IPS DF 19.7 (cell line): ENCODE results near the gene MR1.

Experiments
- DNase-seq: peaks from one replicate; pipeline ENCODE4 v3.0.0-alpha.2; 2013; ENCODE audit warnings: low read depth, low spot score

Gene MR1

DNA sequence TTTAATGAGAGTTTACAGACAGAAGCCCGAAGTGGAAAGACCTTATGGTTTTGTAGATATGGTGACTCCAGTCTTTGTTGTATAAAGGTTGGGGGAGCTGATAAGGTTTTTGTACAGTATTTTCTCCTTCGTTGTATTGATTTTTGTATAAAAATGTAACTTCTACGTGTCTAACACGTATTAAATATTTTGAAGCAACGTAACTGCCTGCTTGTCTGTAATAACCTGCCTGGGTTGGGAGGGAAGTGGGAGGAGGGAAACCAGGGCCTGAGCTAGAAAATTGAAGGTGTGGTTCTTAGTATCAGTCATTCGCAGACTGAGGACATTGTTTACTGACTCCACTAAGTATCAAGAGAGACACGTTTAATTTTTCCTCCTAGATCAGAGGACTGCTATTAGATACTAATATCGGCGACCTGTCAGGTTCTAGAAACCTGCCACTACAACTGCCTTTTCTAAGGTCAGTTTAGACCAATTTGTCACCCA is 56.9 kb downstream of the MR1 start:
- no peak for DNase-seq

DNA sequence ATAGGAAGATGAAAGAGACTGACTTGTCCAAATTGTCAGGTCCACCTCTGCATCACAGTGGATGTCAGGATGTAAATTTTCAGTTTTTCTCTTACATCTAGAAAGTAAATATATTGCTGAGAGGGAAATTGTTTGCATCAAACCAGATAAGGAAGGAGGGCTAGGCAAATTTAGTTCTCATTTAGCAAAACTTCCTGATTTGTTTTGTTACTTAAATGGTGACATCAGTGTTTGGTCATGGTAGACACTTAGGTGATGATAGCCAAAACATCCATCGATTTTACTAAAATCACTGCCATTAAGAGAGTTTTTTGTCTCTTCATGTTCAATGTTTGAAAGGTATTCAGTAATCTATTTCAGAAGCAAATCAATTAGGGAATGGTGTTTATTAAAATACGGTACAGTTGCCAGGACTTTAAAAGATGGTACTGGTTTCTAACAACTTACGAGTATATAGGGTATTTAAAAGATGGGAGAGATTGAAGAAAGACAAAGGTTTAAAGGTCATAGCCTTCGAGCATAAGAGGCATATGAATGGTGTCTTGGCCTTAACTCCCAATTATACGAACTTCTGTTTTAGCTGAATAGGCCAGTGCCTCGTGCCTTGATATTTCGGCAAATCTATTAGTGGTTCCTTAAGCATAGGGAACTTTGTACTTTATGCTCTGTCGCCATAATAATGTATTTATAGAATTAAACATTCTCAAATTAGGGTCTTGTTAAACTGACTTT is 57.7 kb downstream of the MR1 start:
- no peak for DNase-seq

DNA sequence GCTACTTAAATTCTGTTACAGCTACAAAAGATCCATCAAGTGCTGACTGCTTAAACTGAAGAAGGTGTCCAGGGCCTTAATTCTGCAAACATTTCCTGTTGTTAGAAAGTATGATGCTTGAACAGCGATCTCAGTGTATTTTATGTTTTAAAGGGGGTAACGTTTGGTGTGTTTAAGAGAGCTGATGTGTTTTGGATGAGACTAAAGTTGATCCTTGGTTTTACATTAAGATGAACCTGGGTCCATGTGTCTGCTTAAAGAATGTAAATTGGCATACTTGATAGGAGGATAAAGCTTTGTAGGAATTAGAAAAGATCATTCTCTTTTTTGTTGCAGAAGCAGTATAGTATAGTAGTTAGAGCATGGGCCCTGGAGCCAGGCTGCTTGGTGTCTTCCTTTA is 58.3 kb downstream of the MR1 start:
- no peak for DNase-seq

DNA sequence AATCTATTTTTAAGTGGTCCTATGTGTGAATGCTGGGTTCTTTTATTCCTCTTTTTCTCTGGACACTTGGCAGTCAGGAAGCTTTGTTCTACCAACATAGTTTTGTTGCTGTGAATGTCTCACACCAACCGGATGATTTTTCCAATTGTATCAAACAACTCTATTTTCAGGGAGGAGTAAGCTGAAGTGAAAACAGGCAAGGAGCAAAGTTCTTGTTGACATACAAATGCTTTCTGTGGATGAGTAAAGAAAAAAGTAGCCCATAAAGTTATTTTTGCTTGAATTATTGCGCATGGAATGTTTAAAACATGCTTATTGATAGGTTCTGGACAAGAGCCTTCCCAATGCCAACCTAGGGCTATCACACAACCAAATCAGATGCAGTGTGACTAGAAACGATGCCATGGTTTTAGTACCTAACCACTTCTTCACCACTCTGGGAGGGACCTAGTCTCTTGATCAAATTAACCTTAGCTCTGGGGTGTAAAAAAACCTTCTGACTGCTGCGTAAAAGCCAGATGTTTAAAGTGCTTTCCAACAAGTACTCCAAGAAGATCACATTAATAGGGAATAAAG is 59.2 kb downstream of the MR1 start:
- DNase-seq: no peak

DNA sequence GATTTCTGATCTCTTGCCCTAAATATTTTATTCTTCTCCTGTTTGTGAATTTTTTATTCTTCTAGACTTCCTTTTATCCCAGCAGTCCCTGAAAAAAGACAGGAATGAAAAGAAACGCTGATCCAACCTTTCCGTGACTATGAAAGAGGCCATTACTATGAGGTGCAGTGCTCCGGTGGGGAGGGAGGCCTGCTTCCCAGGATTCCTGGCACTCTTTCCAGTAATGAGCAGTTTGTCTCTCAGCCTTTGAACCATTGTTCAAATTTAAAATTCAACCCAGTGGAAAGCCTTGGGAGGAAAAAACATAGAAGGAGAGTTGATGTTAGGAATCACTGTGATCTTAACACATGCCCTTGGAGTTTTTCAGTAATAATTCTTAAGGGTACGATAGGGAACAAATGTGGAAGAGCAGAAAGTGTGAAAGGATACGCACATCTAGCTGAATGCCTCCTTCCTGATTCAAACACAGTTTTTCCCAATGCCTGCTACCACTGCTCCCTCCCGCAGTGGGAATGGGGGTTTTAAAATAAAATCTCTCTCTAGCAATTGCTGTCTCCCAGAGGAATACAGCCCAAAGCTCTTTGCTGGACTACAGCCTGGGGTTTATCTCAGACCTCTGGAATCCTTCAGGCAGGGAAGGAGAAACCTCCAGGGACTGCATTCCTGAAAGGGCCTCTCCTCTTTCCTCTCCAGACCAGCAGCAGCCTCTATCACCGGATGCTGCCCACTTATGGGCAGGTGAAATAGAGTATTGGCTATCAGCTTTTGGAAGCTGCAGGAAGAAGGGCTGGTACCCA is 60.8 kb downstream of the MR1 start:
- no peak for DNase-seq

DNA sequence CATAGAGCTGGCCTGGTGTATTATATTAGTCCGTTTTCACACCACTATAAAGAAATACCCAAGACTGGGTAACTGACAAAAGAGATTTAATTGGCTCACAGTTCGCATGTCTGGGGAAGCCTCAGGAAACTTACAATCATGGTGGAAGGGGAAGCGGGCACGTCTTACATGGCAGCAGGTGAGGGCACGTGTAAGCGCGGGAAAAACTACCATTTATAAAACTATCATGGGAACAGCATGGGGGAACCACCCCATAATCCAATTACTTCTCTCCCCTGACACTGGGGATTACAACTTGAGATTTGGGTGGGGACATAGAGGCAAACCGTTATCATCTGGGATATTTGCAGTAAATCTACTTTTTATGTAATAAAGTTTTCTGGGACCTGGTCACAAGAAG is 61.5 kb downstream of the MR1 start:
- DNase-seq: no peak

DNA sequence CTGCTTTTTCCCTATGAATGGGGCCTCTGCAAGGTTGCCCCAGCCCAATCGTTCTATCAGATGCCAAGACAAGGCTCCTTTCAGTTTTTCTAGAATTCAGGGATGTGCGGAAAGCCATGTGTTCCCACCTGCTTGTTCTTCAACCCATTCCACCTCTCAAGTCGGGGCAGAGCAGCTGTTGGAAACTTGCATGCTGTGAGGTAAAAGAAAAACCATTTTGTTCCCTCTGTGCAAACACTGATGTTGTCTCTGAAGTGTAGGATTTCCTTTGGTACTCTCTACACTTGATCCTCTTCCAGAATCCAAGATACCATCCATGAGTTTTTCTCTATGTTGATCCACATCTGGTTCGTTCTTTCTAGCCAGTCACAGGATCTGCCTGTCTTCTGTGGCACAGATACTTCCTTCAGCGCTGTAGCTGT is 62.0 kb downstream of the MR1 start:
- no peak for DNase-seq

DNA sequence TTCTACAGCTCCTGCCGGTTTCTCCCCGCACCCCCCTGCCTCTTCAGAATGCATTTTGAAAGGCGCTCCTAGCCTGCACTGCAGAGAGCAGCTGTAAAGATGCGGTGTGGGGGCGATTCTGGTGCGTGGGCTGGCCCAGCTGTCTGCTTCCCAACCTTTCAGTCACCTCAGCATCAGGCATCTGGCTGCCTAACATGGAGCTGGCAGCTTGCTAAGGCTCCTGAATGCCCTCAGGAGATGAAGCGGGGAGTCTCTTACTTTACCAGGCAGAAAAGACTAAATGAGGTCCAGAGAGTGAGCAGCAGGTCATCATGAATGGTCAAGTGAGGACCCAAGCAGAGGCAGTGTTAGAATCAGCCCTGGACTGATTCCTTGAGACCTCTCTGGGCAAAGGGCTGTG is 63.5 kb downstream of the MR1 start:
- no peak for DNase-seq

DNA sequence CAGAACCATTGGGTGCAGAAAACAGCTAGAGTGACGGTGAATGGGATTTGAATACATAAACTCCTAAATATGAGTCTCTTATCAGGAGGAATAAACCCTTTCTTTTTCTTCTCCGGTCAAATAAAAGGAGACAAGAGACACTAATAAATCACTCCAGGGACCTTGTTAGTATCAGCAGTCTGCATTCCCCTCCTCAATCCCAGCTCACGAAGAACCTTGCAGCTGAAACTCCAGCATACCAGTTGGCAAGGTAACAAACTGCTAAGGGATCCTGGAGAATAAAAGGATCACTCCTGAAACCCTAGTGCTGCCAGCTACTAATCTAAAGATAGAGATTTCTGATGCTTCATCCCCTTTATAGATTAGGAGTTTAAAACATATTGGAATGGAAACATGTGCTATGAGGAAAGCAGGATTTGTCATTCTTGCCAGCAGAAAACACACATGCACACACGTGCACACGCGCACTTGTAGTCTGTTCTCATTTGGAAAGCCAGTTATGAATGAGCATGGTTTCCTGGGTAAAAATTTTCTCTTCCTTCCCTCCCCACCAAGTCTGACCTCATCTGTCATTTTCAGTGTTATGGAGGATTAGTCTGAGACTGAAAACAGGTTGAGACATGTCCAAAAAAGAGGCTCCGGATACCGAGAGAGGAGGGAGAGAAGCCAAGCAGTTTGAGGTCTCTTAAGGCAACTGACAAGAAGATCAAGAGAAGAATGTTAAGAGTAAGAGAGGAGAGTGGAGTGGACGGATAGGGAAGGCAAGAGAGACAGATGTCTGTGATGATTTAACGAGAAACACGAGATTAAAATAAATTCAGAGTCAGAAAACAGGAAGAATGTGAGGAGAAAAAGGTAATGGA is 65.6 kb downstream of the MR1 start:
- DNase-seq: no peak

DNA sequence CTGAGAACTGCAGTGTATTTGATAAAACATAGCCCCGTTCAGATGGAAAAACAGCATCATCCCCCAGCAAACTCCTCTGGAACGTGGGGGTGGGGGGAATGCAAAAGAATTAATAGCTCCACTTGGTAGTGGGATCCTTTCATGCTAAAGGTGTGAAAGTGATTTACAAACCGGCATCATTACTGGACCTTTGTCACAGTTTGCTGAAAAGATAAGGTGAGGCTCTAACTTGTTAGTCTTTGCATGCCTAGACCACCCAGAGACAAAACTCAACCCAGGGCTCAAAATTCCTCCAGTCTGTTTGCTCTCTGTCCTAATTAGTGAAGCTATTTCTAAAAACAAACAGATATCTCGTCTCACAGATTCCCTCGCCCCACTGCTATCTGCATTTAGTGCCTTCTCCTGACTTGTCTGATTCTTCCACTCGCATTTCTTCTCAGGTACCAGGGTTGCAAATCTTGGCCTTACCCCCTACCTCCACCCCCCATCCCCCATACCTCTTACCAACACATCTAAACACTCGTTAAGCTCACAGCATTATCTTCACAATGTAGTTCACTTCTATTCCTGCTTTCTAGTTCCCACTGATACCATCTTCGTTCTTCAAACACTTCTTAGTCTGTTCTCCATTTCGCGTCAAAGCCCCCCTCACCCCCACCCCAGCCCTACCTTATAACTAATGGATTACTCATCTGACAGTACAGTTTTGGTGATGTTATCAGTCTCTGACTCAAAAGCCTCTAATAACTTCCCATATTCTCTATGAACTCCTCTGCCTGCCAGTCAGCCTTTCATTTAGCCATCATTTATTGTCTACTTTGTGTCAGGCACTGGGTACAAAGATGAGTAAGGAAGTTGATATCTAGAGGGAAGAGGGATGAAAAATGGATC is 66.5 kb downstream of the MR1 start:
- no peak for DNase-seq

DNA sequence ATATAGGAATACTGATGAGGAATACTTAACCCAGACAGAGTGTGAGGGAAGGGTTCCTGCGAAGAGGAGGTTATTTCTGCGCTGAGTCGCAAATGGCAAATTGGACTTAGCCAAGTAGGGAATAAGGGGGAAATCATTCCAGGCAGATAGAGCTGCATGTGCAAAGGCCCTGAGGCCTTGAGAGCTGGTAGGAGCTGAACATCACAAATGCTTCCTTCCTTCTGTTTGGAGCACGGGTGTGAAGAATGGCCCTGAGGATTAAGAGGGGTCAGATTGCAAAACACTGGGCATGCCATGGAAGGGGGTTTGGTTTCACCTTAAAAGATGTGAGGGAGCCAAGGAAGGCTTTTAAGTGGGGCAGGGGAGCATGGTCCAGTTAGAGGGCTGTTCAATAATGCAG is 67.2 kb downstream of the MR1 start:
- no peak for DNase-seq

DNA sequence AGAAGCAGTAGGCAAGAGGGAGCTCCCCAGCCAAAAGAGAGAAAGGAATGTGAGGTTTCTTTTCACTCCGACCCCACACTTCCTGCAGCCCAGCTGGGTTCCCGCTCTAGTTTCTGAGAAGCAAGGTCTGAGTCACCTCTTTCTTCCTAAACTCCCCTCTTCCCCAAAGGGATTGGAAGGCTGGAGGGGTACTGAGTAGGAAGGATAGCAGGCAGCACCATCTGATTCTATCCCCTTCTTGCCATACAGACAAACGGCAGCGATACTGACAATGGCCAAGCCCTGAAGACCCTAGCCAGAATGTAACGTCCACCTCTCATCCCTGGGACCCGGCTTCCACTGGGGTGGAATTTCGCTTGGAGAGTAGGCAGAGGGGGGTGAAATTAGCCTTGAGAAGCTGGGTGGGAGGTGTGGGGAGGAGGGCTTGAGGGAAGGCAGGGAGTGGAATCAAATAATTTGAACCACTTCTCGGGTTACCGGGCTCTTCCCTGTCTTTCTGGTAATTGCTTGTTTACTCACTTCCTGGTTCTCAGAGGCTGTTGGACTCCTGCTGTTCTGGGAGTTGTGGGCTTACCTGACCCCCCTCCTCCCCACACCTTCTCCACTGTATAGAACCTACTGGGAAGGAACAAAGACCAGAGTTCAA is 67.9 kb downstream of the MR1 start:
- DNase-seq: peak; percentile 88

DNA sequence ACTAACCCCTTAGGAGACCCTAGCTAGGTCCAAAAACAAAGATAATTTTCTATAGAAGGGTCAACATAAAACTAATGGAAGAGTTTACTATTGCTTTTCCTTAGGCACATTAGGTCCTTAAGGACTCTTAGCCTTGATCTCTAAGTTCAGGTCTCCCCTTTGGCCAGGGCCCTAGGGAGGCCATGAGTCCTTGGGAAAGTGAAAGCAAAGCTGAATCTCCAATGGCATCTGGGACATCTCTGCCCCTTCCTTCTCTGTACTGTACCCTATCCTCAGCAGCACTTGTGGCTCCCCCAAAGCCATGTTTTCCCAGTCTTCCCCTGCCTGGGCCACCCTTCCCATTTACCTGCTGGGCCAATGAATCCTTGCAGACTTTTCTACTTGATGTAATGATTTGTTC is 69.1 kb downstream of the MR1 start:
- DNase-seq: no peak

DNA sequence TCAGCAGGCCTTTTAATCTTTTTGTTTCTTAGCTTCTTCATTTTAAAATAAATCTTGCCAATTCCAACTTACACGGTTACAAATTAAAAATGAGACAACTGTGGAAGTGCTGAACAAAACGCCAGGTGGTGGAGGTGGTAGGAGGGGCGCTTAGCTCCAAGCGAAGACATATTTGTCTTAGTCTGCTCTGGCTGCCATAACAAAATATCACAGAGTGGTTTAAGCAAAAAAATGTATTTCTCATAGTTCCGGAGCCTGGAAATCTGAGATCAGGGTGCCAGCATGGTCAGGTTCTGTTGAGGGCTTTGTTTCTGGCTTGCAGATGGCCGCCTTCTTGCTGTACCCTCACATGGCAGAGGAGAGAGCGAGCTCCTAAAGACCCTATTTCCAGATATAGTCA is 69.6 kb downstream of the MR1 start:
- DNase-seq: no peak

DNA sequence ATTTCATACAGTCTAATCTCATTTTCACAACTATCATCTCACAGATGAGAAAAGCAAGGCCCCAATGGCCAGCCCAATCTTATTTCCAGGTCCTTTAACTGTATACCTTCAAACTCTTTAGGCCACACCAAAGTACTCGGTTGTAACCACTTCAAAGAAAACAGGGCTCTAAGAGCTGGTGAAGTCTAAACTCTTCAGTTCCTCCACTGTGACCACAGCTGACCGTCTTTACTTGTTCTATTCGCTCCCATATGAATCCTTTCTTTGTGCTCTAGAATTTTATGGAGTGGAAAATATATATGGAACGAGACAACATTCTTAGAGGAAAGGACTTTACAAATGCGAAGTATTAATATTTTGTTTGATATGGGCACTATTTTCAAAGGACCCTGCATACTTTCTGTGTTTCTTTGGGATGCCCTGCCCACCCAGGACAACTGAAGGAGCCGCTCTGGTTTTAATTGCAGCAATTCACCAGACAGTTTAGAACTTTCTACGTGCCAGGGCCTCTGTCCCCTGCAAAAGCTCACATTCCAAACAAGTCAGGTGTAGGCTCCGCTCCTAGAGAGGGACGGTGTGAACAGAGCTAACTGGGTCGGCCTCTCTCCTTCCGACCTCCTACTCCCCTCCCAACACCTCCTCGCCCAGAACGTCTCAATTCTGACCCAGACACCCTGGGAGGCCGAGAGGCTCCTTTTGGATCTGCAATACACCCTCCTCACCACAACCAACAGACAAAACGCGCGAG is 70.4 kb downstream of the MR1 start:
- DNase-seq: no peak

DNA sequence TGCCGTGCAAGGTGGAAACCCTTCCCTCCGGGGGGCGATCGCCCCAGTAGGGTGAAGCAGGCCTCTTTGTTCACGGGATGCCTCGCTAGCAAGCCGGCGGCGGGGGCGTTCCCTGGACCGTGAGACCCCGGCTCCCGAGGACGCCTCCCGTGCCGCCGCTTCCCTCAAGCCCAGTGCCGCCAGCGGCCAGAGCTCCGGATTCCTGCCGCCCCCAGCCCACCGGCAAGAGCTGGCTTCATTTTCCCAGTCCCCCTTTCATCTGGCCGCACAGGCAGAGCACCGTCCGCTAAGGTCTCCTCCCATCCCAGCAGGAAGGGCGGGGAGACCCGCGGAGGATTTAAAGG is 71.0 kb downstream of the MR1 start:
- DNase-seq: no peak

DNA sequence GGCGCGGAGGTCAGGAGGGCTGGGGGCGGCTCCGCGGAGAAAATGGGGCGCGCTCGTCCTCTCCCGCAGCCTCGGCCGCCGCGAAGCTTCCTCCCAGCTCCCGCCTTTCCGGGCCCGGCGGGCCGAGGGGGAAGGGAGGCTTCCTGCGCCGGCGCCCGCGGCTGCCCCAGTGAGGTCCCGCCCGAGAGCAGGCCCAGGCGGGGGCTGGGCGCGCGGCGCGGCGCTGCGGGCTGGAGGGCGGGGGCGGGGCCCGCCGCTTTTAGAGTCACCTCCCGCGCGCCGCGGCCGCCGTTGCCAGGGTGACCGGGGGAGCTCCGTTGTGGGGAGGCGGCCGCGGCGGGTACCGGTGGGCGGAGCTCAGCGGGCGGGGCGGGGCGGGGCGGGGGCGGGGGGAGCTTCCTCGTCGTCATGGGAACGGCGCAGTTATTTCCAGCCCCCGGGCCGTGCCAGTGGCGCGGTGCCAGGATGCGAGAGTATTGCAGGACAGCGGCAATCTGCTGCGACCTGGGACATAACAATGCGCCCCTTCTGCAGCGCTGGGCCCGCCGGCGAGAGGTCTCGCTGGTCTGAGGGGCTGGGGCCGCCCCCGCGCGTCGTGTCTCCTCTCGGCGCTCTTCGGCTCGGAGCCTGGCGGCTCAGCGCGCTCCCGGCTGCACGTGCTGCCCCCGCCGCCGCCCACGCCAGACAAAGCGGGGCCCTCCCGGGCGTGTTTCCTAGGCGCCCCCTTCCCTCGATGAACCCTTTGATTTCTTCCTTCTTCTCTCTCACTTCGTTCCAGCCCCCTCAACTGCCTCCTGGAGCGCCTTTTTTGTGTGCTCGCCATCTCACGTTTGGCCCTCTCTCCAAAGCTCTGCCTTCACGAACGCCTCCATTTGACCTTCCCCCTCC is 71.6 kb downstream of the MR1 start:
- DNase-seq: no peak

DNA sequence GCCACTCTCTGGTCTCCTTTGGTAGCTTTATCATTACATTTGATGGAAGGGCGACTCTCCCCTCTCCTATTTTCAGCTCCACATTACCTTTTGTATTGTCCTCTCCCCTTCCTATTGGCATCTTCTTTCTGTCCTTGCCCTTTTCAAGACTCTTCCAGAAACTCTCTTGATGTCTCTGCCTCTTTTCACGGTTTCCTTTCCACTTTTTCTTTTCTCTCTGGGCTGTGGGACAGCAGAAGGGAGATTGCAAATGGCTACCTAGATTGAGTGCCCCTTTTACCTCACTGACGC is 72.2 kb downstream of the MR1 start:
- no peak for DNase-seq

DNA sequence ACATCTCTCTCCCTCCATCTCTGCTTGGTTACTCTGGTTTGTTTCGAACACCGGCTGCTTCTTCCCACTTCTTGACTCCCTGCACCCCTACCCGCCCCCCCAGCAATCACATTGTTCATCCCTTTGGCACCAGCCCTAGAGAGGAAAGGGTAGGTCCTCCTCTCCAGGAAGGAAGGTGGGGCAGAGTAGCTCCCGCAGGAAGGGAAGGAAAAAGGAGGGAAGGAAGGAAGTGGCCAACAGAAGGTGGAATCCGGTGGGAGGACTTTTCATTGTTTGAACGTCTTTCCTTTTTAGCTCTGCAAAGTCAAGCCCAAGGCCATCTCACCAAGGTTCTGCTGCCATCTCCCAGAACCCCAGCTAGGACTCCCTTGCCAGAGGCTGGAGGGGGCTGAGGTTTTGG is 72.7 kb downstream of the MR1 start:
- DNase-seq: no peak
